Measurements from ENCODE around the gene HDAC9.

Gene HDAC9

DNA sequence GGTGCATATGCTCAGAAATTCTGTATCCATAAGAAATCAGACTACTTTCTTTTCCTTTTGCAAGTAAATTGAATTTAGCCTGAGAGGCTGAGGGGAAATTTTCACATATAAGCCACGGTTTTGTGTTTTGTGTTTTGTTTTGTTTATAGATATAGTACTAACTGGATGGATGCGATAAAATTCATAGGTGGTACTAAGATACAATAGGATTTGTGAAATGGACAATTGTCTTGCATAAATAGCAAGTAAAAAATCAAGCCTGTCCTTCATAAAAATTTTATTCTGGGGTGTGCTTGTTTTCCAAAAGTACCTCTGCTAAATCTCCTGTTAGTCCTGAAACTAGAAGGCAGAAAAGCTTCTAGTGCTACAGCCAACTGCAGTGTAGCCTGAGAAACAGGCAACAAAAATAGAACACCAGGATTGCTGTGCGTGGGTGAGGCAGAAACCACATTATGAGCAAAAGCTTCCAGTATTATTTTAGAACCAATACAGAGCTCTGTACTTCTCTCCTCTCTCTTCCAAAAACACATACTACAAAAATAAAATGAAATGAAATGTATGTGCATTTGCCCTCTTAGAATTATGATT lies 634 bp upstream of the HDAC9 start:
- no peak for DNase-seq

DNA sequence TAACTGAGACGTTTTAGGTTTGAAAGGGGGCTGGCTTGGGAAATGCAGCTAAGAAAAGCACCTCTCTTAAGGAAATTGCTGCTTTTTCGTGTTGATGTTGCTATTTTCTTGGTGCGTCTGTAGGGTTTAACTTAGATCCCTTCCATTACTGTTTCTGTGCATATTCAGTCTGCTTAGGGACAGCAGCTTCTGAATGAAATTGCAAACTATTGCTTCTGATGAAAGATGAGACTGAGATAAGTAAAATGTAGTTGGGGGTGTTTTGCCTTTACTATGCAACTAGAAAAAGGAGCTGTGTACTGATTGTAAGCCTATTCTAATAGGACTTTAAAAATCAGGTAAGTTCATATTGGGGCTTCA lies 772 bp downstream of the HDAC9 start:
- DNase-seq: no peak

DNA sequence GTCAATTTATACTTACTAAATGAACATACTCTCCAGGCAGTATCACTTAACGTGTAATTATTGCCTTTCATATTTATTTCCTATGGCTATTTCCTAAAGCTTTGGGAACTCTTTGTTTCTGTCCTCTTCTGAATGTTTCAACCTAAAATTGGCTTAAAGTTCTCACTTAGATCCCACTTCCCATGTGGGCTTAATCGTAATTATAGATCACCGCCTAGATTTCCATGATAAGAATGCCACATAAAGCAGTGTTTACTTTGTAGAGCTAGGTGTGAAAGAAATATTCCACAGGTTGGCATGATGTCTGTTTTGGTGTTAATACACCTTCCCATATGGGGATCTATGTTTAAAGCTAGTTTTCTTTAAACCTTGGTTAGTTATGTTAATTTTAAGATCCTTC lies 1.5 kb downstream of the HDAC9 start:
- no peak for DNase-seq

DNA sequence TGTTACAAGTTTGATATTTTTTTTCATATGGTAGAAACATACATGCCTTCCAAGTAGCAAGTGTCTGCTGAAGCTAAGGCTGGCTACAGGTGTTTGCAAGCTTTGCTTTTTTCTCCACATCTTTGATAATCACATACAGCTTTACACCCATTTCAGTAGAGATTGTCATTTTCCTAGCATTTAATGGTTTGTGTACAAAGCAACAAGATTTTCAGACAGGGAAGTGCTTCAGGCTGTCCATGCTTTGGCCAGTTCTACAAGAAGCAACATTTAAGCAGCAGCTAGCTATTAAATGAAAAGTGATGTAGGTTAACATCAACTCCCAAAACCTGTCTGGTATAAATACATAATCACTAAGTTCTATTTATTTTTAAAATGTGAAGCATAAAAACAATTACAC lies 2.3 kb downstream of the HDAC9 start:
- DNase-seq: no peak

DNA sequence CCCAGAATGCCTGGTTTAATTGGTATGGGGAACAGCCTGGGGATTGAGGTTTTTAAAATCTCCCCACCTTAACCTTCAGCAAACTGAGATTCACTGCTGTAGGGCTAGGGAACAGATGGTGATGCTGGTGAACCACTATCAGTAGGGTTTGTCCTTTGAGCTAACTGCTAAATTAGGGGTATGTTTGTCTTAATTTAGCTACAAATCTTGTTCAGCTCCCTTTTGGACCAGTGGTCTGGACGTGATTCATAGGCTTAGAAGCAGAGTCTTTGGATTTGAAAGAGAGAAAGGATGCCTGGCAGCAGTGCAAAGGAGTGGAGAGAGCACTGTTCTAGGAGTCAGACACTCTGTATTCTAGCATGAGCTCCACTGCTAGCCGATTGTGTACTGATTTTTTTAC lies 2.8 kb downstream of the HDAC9 start:
- no peak for DNase-seq

DNA sequence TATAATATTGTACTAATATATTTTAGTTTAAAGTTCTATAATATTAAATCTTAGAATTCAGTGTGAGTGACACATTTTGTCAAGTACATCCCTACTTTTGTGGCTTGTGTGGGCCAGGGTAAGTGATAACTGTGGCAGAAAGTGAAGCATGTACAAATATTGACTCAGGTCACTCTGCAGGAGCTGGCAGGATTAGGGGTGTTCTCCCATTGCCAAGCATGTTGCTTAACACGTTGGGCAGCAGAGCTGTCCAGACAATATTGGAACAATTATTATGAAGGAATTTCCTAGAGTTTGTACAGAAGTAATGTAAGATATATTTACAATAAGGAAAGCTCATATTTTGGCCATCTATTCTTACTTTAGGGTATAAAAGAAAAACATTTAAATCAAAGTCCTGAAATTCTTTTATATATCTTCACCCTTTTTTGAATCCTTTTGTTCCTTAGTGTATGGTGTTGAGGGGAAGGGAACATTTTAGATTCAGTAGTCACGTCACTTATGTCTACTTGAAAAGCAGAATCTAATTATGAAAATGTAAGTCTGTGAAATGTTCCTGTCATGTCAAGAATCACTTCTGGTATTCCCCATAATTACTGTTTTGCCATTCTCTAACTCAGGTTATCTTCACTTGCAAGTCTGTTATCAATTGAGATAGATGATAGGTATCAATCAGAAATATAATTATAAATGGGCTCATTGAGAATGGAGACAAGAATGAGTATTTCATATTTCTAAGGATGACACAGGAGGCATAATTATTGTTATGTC lies 4.0 kb downstream of the HDAC9 start:
- DNase-seq: no peak

GRCh38 chr7:18503126-18503866 lies 7.7 kb downstream of the HDAC9 start:
- no peak for DNase-seq

GRCh38 chr7:18504965-18505364 lies 9.4 kb downstream of the HDAC9 start:
- no peak for DNase-seq

DNA sequence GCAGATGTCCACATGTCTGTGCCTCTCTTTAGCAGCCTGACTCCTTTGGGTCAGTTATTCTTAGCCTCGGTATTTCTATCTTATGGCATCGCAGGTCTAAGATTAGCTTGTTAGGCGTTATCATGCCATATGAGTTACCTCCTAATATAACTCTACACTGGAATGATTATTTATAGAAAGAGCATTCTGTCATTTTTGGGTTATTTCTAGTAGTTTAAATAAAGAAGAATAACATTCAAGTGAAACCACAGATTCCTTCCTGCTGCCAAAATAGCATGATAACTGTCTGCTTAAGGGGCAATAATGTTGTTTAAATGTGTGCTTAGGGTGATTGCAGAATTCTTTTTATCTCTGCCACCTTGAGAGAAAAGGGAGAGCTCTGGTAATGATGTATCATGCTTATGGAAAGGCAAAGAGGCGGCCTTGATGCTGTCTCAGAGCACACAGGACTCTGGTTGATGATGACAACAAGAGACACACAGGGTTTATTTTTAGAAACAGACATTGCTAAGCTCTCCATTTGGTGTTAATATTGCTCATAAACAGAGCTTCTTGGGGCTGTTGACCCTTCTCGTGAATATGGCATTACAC lies 10.4 kb downstream of the HDAC9 start:
- no peak for DNase-seq

DNA sequence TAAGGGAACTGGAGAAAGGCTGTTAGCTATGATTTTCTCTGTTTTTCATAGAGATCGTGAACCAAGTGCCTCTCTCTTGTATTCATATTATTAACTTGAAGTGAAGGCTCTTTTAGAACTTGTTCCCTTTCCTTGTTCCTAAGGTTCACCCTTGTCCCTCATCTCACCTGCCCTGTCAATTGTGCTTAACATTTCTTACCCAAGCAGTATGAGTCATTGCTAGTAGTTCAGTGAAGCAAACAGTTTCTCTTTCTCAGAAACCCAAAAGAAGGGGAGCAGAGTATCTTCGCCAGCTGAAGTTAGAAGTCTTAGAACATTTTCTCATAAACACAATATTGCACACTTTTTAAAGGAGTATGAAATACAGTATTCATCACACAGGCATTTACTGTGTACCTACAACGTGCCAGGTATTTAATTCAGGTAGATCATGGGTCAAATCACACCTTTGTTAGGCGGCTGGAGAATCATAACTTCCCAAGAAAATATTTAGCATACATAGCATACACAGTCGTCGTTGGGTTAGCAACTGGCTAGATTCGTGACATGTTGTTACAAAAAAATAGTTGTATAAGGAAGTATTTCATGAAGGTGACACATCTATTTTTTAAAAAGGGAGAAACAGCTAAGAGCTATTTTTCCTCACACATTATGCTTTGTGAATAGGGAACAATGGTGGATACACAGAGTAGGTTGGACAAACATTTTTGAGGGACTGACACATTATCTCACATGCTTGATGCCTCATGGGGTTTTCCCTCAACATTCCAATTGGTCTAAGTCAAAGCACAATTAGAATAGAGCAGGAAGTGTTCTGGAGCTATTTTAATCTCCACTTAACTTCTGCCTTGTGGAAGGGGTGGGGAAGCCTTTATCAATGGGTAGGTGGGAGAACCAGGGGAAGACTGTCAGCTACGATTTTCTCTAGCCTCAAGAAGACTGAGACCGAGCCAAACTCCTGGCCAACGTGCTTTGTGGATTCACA lies 13.2 kb downstream of the HDAC9 start:
- DNase-seq: no peak

DNA sequence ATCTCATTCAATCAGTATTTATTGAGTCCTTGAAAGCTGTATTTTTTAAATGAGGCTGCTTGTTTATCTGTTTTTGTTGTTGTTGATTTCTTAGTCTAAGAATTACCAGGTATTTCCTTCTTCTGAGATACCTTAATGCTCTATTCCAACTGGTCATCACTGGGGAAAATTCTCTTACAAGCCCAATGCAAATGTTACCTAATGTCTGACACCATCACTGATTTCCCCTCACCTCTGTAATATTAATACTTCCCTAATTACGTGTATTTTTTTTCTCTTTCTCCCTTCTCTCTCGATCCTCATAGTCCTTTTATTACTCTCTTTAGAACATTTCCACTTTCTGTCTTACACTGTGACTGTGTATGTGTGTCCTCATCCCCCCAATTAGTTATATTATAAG lies 13.9 kb downstream of the HDAC9 start:
- no peak for DNase-seq

DNA sequence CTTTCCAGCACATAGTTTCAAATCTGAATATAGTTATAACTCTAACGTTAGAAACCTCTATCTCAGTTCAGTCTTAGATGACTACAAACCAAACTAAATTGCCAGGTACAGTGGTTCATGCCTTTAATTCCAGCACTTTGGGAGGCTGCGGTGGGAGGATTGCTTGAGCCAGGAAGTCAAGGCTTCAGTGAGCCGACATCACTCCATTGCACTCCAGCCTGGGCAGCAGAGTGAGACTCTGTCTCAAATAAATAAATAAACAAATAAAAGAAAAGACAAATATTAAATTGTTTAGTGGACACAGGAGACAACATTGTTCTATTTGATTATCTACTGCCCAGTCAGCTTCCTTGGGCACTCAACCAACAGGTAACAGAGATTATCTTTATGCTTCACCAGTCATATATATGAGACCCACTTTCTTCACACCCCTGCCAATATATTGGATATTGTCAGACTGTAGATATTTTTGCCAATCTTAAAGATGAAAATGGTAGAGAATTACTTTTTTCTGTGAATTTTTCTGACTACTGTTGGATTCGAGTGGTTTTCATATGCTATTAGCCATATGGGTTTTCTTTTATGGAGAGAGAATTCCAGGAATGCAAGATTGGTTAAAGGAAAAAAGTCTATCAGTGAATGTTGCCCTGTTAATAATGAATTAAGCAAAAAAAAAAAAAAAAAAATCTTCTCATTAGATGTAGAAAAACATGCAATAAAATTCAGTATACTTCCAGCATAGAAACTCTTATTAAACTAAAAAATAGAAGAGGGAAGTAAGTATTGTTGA lies 16.0 kb downstream of the HDAC9 start:
- DNase-seq: no peak

DNA sequence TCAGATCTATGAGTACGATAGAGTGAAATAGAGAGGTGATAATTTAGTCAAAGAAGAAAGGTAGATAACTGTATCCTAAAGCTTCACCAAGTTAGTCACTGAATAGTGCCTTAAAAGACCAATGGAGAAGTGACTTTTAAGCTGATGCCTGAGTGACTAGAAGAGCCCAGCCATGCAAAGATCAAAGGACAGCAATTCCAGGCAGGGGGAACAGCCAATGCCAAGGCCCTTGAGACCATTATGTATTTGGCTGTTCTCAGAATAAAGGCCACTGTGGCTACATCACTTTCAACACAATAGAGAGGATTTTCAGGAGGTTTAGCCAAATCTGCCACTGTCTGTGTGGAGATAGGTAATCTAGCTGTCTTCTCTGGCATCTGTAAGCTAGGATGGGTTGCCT lies 17.8 kb downstream of the HDAC9 start:
- no peak for DNase-seq

DNA sequence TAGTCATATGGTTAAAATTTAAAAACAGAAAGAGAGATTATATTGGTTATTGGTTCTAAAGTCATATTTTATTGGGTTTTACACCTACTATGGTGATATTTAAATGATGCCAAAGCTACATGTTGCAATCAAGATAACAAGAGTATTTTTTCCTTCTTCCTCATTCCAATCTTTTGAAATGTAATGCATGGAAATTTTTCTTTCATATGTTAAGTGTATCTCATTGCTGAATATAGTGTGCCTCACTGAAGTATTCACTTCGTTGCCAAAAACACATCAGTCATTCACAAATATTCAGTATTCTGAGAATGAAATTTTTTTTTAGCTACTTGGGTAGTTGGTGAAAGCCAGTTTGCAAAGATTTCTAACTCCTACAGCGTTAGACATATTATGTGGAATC lies 19.5 kb downstream of the HDAC9 start:
- DNase-seq: no peak

GRCh38 chr7:18517646-18518045 lies 22.1 kb downstream of the HDAC9 start:
- DNase-seq: no peak

DNA sequence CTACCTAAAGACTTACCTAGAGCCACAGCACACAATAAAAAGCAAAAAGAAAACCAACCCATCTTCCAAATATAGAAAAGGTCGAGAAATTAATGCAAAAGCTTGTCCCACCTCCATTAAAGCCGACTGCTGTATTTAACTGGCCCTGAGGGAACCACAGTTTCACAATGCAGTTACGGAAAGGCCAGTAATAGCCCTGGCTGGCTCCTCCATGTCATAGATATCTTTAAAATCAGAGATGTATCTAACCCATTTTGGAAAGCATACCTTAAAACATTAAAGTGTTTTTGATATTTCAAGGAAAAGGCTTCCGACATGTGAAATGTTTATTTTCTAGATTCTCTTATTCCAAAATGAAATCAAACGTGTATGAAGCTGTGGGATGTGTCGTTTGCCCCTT lies 23.0 kb downstream of the HDAC9 start:
- no peak for DNase-seq

DNA sequence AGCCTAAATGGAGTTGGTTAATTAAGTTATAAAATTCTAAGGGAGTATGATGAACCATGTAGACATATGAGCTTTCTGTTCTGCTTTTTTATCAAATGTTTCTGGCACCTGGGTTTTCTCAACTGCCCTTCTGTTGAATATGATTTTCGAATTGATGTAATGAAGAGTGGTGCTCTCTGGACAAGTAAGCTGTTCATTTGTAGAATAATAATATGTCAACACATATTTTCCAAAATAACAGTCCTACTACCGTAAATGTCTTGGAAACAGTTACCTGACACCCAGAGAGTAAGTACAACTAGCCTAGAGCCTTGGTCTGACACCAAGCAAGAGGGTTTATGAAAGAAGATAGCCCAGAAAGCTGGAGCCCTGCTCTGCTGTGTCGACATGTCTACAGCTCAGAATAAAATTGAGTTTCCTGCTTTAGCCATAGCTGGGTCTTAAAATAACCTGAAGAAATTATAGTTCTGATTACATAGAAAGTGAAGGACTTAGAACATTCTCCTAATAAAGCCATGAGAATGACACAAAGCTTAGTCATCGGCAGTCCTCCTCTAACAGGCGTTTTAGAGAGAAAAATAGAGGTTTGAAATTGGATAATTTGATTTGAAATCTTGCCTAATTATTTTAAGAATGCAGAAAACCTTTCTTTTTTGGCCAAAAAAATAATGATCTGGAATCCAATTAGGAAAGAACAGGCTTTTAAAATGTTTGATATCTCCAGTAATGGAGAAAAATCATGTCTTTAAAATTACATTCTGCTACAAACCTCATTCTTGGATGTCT lies 25.1 kb downstream of the HDAC9 start:
- DNase-seq: no peak

DNA sequence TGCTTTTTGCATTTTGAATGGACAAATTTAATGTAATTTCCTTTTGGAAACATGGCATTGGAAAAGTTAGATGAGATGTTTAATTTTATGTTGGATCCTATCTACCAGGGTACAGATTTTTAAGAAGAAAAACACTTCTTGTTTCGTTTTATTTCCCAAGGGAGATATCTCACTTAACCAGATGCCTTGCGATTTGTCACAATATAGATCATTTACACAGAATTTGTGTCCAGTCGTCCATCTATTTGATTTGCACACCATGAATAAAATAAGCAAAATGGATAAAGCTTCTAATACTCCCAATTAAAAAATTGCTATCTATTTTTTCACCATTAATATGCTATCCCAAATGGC lies 25.7 kb downstream of the HDAC9 start:
- no peak for DNase-seq

GRCh38 chr7:18521945-18522566 lies 26.5 kb downstream of the HDAC9 start:
- no peak for DNase-seq

DNA sequence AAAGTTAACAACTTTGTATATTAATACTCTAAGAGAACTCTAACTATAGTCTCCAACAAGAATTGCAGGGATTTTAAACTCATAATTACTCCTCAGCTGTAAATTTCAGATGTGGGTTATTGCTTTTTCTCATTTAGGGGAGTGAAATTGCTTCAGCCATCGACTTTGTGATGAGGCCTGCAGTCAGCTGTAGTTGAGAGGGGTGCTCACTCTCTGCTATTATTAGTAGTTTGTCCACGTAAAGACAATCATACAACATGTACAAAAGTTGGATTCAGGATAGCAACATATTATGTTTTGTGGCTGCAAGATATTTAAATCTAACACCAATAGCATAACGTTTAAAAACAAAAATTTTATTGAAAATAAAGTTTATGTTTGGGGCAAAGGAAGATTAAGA lies 28.7 kb downstream of the HDAC9 start:
- no peak for DNase-seq
